Right renal pelvis (tissue), 4 donors: ENCODE data around the gene CFAP251. TPM values are rescaled to one million over a fixed set of nuclear protein-coding genes. Genes with fewer than 3 reads are reported as not detected.
A peak's percentile ranks its signal among the peaks of the same experiment; 100 is the strongest.
"Not testable (repeated sequence)": the region's sequence is repeated elsewhere in the genome, so short reads cannot be mapped to it uniquely, and the experiment has no call there.

Source experiments
- DNase-seq, 4 donors: peaks; one replicate each; pipeline ENCODE4 v3.0.0-alpha.2; 2013; ENCODE audit warnings: low read depth in 4 of 4, low spot score in 3 of 4, missing footprints in 1 of 4
- polyA plus RNA-seq, 4 donors: library from polyadenylated mRNA; unstranded; fragments of 120-200 nt; gene quantifications; one replicate each; pipeline ENCODE4 v1.2.1, GENCODE V29; 2013; ENCODE audit not compliant: insufficient read length in 4 of 4

Gene CFAP251
- polyA plus RNA-seq, 4 donors: 9.6 to 14.5 (median 10.3) TPM

DNA sequence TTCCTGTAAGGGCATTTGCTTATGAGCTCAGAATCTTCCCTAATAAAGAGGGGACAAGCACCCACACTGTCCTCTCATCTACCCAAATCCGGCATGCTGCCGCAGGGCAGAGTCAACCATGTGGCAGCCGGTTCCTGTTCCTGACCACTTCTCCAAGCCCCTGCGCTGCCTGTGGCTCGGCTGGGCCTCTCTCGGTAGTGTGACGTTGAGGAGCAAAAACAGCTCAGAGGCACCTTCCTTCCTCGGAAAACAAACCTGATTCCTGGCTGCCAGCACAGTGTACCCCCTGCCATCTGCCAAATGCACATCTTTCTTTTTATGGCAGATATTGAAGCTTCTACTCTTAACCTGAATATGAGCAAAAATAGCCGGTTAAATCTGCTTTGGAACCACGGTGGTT lies 50.5 kb downstream of the CFAP251 start:
- DNase-seq: no peak

DNA sequence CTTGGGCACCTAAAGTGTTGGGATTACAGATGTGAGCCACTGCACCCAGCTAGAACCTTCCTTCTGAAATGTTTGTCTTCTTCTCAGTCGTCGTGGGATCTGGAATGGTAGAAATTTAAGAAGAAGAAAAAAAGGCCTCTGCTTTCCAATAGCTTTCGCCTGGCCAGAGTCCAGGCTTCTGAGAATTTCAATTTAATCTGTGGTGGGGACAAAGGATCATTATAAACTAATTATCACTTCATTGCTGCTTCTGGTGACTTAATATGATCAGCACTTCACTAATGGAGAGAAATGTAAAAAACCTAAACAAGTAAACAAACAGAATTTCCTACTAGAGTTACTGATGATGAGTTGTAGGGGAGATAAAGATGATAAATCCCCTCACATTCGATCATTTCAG lies 51.3 kb downstream of the CFAP251 start:
- DNase-seq: no peak

DNA sequence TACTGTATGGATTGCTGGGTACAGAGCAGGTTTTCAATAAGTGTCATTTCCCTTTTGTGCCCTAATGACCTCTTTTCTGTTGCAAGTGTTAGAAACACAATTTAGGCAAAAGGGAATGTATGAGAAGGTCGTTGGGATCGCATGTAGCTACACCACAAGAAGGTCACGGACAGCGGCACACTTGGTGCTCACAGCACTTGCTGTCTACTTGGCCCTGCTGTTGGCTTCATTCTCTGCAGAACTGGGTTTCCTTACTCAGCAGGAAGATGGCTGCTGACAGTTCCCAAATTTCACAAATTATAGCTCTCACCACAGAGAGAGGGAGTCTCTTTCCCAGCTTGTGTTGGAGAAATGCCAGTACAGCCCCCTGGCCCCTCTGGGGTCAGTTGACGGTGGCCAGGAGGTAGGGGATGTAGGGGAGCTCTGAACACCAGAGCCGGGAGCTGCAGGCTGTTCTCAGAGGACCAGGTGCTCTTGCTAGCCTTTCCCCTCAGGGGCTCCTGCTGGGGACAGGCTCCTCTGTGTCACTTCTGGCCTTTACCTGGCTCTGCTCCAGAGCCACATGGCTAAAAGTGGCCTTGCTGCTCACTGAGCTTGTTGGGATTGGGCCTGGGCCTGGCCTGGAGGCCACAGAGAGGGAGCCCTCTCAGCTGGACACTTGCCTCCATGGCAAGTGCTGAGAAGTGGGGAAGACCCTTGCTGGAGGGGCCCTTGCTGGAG lies 52.3 kb downstream of the CFAP251 start:
- no peak for DNase-seq

DNA sequence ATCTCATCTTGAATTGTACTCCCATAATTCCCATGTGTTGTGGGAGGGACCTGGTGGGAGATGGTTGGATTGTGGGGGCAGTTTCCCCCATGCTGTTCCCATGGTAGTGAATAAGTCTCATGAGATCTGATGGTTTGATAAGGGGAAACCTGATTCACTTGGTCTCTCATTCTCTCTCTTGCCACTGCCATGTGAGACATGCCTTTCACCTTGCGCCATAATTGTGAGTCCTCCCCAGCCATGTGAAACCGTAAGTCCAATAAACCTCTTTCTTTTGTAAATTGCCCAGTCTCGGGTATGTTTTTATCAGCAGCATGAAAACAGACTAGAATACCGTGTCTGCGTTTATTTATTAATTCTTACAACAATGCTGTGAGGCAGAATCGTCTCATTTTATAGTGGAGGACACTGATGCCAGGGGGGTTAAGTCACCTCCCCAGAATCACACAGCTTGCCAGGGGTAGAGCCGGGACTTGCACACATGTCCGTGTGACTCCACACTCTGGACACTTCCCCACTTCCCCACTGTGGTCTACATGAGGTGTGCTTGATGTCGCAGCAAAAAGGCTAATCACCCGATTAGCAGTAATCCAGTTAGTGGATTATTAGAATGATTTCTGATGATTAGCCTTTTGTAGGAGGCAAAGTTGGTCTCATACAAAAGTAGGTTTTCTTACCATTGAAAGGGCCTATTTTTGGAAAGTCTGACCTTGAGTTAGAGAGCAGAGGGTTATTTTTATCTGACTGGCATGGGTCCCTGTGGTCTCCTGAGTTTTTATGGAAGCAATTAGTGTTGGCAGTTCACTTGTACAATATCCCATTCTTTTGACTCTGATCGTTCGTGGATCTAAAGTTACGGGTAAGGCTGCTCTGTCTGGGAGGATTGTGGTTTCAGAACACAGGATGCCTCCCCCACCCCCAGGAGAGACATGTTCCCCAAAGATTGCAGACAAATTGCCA lies 55.9 kb downstream of the CFAP251 start:
- DNase-seq: no peak

DNA sequence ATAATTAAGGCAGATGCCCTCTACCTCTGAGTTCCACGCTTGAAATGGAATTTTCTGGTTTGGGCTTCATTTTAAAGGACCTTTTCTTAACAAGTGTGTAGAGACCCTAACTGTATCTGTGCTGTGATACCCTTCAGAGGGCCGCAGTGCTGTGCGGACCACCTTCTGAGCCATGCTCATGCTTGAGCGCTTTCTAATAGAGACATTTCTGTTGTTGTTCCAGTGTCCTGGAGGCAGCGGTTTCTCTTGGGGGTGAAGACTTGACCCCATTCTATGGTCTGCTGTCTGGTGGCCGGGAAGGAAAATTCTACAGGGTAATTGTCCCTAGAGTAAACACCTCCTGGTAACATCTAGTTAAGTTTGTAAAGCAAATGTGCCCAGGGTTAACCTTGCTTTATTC lies 56.6 kb downstream of the CFAP251 start:
- no peak for DNase-seq

DNA sequence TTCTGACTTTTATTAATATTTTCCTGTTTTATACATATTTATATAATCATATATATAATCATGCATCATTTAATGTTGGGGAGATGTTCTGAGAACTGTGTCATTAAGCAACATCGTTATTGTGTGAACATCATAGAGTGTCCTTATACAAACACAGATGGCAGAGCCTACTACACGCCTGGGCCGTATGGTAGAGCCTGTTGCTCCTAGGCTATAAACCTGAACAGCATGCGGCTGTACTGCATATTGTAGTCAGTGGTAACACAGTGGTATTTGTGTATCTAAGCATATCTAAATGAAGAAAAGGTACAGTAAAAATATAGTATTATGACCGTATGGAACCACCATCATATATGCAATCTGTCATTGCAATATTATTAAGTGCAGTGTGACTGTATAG lies 58.6 kb downstream of the CFAP251 start:
- DNase-seq: no peak

DNA sequence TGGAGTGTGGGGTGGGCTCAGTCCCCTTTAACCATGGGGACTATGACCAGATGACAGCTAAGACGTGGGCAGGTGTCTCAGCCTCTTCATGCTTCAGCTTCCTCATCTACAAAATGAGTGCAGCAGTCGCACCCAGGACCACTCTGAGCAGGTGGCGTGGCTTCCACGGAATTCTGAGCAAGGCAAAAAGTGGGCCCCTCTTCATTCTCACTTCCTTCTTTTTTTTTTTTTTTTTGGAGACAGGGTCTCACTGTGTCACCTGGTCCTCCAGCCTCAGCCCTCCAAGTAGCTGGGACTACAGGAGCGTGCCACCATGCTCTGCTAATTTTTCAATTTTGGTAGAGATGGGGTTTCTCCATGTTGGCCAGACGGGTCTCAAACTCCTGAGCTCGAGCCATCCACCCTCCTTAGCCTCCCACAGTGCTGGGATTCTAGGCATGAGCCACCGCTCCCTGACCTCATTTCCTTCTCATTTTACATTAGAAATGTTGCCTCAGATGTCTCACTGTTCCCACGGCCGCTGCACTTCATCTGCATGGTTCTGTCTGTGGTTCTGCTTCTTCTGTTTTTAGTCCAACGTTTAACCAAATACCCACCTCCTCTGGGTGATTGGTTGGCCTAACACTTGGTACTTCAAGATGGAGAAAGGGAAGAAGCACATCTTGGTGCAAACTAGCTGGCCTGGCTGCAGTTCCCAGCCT lies 61.9 kb downstream of the CFAP251 start:
- DNase-seq: no peak

DNA sequence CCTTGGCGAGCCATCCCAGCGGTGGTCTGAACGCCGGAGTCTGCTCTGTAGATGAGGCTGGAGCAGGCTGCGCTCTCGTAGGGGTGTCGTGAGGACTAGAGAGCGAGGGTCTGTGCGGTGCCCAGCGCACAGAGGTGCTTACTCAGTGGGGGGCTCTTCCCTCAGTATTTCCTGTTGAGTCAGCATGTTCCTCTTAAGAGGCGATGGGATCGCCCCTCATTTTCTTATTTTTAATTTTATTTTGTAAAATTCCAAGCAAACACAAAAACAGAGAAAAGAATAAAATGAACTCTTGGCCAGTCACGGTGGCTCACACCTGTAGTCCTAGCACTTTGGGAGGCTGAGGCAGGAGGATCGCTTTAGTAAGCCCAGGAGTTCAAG lies 62.5 kb downstream of the CFAP251 start:
- DNase-seq: no peak

DNA sequence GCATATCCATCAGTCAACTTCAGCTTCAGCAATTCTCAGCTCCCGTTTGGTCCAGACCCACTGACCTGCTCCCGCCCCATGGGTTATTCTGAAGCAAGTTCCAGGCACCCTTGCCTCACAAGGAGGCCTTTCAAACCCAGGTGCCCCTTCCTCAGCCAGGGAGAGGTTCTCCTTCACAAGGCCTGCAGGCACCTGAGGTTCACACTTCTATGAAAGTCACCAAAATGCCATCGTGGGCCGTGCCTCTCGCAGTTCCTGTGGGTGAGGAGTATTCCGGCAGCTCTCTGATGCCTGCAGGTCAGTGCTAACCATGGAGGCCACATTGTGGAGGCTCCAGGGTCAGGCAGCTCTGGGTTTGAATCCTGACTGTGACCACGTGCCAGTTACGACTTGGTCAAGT lies 63.1 kb downstream of the CFAP251 start:
- no peak for DNase-seq

DNA sequence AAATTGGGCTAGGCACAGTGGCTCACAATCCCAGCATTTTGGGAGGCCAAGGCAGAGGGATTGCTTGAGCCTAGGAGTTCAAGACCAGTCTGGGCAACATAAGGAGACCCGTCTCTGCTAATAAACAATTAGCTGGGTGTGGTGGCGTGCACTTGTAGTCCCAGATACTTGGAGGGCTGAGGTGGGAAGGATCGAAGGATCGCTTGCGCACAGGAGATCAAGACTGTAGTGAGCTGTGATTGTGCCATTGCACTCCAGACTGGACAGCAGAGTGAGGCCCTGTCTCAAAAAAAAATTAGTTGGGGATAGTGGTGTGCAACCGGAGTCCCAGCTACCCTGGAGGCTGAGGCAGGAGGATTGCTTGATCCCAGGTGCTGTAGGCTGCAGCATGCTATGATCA lies 64.6 kb downstream of the CFAP251 start:
- no peak for DNase-seq

DNA sequence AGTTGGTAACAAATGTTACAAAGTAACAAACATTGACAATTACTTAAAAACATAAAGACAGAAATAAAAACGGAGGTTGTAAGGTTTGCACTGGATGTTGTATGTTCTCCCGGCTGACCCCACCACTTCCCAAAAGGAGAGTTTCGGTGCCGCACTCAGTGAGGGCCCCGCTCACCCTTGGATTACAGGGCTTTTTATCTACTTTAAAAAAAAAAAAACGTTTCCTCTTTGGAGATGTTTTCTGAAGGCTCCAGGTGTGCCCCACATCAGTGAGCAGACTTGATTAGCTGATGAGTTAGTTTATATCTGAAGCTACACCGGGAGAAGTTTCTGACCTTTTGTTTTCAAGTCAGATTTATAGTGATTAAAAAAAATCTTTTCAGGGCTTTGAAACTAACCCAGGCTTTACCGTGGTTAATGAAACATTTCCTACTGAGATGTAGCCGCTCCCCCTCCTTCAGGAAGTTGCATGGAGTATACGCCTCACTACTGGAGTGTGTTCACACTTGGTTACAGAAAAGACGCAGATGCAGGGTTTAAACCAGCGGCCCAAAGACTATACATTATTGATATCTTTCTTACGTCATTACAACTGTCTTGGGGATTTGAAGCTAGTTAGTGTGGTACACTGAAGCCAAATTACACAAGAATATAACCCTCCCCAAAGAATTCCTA lies 65.3 kb downstream of the CFAP251 start:
- peak; percentile 20 to 58 (median 52) for DNase-seq

DNA sequence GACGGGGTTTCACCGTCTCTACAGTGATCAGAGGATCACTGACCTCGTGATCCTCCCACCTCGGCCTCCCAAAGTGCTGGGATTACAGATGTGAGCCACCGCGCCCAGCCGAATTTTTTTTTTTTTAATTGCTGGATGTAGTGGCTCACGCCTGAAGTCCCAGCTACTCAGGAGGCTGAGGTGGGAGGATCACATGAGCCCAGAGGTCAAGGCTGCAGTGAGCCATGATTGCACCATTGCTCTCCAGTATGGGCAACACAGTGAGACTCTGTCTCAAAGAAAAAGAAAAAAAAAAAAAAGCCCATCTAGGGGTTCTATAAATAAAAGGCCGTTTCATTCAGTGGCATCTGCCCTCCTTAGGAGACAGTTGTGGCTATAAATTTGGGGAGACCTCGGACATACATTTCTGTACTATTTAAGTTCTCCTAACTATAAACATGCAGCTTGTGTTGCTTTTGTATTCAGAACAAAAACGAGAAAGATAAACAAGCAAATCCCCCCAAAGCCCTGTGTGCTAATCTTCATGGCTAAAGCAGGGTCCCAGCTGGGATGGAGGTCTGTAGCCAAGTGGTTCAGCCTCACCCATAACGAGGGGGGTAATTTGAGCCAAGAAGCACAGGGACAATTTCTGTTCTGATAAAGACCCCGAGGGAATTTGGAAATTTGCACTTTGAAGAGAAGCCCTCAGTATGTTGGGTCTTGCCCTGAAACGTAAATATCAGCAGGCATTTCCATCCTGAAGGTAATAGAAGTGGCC lies 68.3 kb downstream of the CFAP251 start:
- DNase-seq: no peak

DNA sequence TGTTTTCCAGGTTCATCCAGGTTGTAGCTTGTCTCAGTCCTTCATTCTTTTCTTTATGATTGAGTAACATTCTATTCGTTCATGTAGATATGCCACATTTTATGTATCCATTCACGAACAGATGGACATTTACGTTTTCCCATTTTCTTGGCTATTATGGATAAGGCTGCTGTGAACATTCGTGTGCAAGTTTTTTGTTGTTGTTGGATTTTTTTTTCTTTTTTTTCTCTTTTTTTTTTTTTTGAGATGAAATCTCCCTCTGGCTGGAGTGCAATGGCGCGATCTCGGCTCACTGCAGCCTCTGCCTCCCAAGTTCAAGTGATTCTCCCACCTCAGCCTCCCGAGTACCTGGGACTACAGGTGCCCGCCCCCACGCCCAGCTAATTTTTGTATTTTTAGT lies 70.1 kb downstream of the CFAP251 start:
- not testable (repeated sequence) for DNase-seq

DNA sequence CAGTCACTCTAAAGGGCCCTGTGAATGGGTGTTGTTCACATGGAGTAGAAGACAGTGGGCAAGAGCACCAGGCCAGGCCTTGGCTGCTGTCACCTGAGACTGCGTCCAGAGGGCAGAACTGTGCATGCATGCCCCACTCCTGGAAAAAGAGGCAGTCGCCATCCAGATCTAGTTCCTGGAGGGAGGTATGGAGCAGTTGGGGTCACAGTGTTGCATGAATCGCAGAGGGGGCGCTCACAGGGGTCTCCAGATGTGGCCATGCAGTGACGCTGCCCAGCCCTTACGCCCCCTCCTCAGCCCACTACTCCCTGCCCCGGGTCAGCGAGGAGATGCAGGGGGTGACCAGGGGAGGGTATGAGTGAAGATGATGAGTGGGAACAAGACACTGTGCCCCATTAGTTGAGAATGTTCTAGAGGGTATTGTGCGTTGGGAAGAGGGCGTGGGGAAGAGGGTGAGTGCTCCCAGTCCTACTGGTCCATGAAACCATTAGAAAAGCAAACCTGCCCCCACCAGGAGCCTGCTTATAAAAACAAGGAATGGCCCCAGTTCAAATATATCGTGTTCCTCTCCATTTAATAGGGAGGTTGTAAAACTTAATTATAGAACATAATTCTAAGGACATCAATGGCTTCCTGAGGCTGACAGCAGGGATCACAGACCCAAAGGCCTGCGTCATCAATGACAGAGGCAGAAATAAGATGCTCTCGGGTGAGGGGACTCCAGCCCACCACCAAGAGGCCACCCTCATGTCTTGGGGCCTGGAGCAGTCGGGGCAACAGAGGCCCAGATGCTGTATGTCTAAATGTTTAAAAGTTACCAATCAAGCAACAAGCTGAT lies 71.1 kb downstream of the CFAP251 start:
- DNase-seq: peak in 3 of 4 donors; percentile 43 to 67 (median 65)

DNA sequence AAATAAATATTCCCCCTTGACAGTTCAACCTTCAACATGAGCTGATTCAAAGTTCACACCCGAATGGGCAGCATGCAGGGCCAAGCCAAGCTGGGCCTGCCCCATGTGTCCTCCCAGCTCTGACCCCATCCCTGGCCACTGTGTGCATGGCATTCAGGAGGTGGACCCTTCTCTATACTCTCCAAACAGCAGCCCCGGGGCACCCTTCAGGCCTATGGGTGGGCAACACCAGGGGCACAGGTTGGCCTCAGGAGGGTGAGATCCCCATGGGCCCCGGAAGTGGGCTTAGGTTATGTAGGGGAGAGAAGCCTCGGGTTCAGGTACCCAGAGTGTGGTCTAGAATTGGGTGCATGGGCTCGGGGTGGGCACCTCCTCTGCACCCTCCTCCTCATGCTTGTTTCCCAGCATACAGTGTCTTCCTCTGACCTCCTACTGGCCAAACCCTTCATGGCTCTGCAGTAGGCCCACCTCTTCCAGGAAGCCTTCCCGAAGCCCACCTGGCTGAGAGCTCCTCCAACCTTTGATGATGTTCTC lies 71.8 kb downstream of the CFAP251 start:
- DNase-seq: no peak

DNA sequence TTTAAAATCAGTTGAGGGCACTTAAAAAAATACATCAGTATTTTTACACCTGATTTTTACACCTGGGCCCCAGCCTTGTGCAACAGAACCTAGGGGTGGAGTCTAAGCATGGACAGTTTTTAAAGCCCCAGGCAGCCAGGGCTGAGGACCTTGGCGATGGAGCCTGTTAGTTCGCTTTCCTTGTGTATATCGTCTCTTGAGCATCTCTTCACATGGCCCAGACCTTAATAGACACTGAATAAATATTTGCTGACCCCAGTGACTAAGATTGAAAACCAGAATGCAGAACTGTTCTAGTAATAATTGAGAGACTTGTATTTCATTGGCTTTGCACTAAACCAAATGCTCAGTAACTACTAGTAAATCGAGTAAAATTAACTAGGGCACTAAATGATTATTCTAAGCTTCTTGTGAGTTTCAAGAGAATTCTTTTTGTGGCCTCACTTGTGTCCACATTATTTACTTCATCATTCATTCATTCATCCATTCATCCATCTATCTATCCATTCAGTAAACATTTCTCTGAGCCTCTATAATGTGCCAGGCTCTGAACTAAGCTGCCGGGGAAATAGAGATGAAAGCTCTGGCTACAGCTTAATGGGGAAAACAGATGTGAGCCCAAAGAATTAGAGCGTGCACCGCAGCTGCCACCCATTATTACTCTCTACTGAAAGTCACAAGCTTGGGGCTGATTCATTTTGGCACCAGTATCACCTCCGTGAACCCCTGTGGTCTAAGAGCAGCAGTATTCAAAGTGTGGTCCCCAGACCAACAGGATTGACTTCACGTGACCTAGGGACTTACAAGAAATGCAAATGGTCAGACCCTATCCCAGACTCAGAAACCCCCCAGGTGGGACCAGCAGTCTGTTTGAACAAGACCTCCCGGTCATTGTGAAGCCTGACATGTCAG lies 72.6 kb downstream of the CFAP251 start:
- DNase-seq: no peak

DNA sequence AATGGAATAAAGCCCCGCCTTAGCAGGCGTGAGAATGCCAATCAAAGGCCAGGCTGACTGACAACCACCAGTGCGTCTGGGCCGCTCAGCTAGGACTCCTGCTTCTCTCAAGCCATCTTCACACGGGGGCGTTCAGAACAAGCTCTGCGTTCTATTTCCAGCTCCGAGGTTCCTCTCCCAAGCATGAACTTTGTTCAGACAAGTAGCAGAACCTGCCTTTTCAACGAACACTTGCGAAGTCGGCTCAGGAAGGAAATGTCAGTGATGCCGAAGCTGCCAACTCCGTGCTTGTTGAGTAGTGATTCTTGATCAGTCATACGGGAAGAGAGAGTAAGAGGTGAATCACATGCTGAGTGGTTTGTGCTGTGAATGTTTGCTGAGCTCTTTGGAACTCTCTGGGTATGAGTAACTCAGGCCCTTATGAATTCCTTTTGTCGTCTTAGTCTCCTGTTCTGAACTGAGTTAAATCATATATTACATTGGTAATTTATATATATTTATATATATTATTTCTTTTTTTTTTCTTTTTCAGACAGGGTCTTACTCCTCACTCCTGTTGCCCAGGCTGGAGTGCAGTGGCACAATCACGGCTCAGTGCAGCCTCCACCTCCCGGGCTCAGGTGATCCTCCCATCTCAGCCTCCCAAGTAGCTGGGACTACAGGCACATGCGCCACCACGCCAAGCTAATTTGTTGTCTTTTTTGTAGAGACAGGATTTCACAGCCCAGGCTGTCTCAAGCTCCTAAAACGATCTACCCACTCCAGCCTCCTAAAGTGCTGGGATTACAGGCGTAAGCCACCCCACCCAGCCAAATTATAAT lies 73.9 kb downstream of the CFAP251 start:
- DNase-seq: no peak
